Uterus (tissue), 4 donors: ENCODE measurements around the gene PTPRG. TPM values are rescaled to one million over a fixed set of nuclear protein-coding genes. Genes with fewer than 3 reads are reported as not detected.

Experiments used
- DNase-seq, 2 donors: peaks; one replicate each; pipeline ENCODE4 v3.0.0-alpha.2; 2019 to 2020
- H3K27ac ChIP-seq, 2 donors: fragments of 200-600 bp; sonication (generic); 1 replicate in 1 of 2; 2 replicates in 1 of 2; pipeline ENCODE4 v1.5.1; 2016 to 2018
- H3K27me3 ChIP-seq, 2 donors: fragments of 200-600 bp; sonication (generic); one replicate each; pipeline ENCODE4 v1.5.1; 2018 to 2019; ENCODE audit warnings: control low read depth in 1 of 2
- H3K36me3 ChIP-seq, 2 donors: fragments of 200-600 bp; sonication (generic); one replicate each; pipeline ENCODE4 v1.5.1; 2019; ENCODE audit warnings: control low read depth in 1 of 2
- H3K4me1 ChIP-seq, 2 donors: fragments of 200-600 bp; sonication (generic); one replicate each; pipeline ENCODE4 v1.5.1; 2018 to 2019; ENCODE audit warnings: control low read depth in 1 of 2
- H3K4me3 ChIP-seq, 2 donors: fragments of 200-600 bp; sonication (generic); 1 replicate in 1 of 2; 2 replicates in 1 of 2; pipeline ENCODE4 v1.5.1; 2018 to 2019; ENCODE audit warnings: mild to moderate bottlenecking in 1 of 2
- H3K9me3 ChIP-seq, 2 donors: fragments of 200-600 bp; sonication (generic); one replicate each; pipeline ENCODE4 v1.5.1; 2019; ENCODE audit warnings: control low read depth in 1 of 2
- POLR2A ChIP-seq, 2 donors: fragments of 450-650 bp; IDR thresholded peaks; one replicate each; pipeline ENCODE4 v1.6.1; 2016; ENCODE audit warnings: antibody characterized with exemption in 2 of 2, mild to moderate bottlenecking in 1 of 2, moderate library complexity in 1 of 2
- intact Hi-C: fragments of 100-400 bp; cut with DNase I; formaldehyde crosslinking; loops from one replicate; pipeline ENCODE4 v1.15.1; 2023; ENCODE audit warnings: low total_unique reads
- total RNA-seq, 4 donors: library from RNA; depleted of rRNA in 3 of 4; stranded (reverse); fragments of >200 nt in 3 of 4; gene quantifications; one replicate each; pipeline versions ENCODE4 v1.1.0 to v1.2.4, GENCODE V29; 2014 to 2023
- TF ChIP-seq, protein P1 (sequence below), 4 experiments: fragments of 200-600 bp in 2 of 4; fragments of 450-650 bp in 2 of 4; sonication (generic) in 2 of 4; IDR thresholded peaks; one replicate each; pipeline ENCODE4 v1.5.1; 2016 to 2019; ENCODE audit warnings: antibody characterized with exemption in 4 of 4, mild to moderate bottlenecking in 2 of 4, moderate library complexity in 1 of 4
- donor health status: DM: yes; HTN: yes; CAD: no.

PTPRG gene
- total RNA-seq, 4 donors from 2014 or later = 43.5 to 136 (median 62.6) TPM

DNA sequence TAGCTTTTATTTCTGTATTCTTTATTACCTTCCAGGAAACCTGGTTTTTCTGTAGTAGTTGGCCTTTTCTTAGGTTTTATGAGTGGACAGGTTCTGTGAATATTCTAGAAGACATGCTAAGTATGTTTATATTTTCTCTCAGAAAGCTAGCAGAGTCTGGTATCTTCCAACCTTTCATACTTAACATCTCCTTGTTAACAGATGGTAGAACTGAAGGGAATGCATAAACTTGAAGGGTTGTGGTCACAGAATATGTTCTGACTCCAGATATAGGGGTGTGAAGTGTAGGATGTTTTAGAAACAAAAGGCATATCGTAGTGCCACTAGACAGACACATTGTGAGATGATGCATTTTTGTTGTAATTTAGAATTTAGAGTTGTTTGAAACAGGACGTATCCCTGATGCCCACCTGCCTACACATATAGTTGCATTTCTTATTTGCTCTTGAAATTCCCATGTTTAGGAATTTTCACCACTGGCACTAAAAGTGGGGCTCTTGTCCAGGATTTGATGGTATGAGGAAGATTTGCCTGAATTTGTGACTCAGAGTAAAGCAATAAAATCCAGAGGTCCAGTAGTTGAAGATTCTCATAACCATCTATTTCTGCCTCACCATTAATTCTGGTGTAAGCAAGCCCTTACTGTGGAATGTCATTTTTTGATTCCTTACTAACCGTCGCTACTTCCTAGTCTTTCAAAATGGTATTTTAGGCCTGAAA is 537.4 kb downstream of the PTPRG start:
- H3K4me3 ChIP-seq = no peak overlapping the region
- peaks cover 0 to 6% of the 10 kb centered on the region in 2 donors for H3K4me1 ChIP-seq
- peak overlapping the region in 1 of 2 donors; percentile 49 for H3K27ac ChIP-seq
- no peaks in the 10 kb centered on the region for H3K27me3 ChIP-seq
- no peaks in the 10 kb centered on the region for H3K9me3 ChIP-seq
- TF ChIP-seq, protein P1, sequence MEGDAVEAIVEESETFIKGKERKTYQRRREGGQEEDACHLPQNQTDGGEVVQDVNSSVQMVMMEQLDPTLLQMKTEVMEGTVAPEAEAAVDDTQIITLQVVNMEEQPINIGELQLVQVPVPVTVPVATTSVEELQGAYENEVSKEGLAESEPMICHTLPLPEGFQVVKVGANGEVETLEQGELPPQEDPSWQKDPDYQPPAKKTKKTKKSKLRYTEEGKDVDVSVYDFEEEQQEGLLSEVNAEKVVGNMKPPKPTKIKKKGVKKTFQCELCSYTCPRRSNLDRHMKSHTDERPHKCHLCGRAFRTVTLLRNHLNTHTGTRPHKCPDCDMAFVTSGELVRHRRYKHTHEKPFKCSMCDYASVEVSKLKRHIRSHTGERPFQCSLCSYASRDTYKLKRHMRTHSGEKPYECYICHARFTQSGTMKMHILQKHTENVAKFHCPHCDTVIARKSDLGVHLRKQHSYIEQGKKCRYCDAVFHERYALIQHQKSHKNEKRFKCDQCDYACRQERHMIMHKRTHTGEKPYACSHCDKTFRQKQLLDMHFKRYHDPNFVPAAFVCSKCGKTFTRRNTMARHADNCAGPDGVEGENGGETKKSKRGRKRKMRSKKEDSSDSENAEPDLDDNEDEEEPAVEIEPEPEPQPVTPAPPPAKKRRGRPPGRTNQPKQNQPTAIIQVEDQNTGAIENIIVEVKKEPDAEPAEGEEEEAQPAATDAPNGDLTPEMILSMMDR (IDR thresholded peaks at IDR 0.05) = no peak
- no peak for TF ChIP-seq POLR2A (IDR thresholded peaks at IDR 0.05)
- intact Hi-C loops = no loop called here
- no peak for DNase-seq
- H3K36me3 ChIP-seq = no peaks in the 10 kb centered on the region

DNA sequence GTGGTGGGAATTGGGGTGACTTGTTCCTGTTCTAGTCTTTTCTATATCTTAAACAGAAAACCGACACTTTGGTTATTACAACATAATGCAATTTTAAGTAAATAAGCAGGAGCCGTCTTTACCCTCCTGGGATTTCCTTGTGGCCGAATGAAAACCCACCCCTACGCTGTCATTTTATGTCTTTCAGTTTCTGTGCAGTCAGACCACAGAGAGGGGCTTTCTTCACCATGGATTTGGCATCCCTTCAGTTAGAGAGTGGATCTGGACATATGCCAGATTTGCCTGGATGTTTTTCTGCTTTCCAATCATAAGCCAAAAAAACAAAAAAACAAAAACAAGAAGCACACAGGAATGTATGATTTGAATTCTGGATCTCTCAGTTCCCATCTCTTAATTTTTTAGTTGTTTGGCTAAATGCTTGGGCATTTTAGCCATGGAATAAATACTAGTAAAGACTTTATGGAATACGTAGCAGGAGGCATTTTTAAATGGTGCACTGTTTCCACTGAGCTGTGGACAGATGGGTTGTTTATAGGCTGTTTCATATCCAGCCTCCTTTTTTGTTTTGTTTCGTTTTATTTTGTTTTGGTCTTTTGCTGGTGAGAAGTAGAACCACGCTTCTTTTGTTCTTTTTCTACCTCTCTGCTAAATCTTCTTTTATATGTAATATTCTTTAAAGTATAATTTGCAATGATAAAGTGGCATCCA is 539.1 kb downstream of the PTPRG start:
- no peaks in the 10 kb centered on the region for H3K9me3 ChIP-seq
- peaks cover 4 to 6% of the 10 kb centered on the region in 2 donors for H3K4me1 ChIP-seq
- no peaks in the 10 kb centered on the region for H3K36me3 ChIP-seq
- DNase-seq = no peak
- TF ChIP-seq, protein P1 (IDR thresholded peaks at IDR 0.05) = no peak
- TF ChIP-seq POLR2A (IDR thresholded peaks at IDR 0.05) = no peak
- H3K4me3 ChIP-seq = no peak overlapping the region
- H3K27me3 ChIP-seq = no peaks in the 10 kb centered on the region
- peak overlapping the region; percentile 37 to 49 for H3K27ac ChIP-seq
- intact Hi-C loops = no loop called here

DNA sequence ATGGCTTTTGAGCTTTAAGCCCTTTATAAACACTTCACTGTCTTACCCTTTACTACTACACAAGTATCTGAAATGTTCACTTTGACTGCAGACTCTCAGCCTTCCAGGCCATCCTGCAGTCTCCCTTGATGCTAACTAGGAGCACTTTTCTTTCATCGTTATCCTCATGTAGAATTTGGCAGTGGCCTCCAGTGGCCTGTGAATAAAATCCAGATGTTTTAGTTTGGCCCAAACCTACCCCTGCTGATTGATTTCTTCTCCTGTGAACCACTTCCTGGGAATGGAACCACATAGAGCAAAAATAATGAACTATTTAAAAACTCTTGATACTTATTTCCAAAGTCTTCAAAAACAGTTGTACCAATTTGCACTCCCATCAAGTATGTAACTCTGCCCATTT is 540.1 kb downstream of the PTPRG start:
- Histone ChIP-seq H3K27me3 (no peaks in the 10 kb centered on the region), H3K9me3 (no peaks in the 10 kb centered on the region), H3K4me1 (peaks cover 4 to 6% of the 10 kb centered on the region in 2 donors), H3K36me3 (no peaks in the 10 kb centered on the region), H3K4me3 (no peak overlapping the region), H3K27ac (peak overlapping the region; percentile 37 to 49)
- no peak for TF ChIP-seq POLR2A (IDR thresholded peaks at IDR 0.05)
- TF ChIP-seq, protein P1 (IDR thresholded peaks at IDR 0.05) = no peak
- intact Hi-C loops = no loop called here
- DNase-seq = peak; percentile 32 to 43

DNA sequence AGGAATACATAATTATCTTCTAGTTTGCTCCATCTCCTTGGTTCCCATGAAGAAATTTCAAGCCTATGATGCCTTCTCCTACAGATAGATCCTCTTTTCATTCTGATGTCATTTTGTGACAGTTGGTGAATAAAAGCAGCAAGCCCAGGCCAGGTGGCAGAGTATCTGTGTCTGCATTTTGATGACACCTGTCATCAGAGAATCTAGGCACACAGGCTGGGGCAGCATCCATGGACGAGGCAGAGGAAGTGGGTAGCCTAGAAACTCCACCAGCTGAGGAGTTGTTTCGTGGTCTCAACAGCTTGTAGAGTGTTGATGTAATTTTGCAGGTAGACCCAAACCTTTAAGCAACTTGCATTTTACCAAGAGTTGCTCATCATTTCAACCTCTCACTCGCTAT is 542.2 kb downstream of the PTPRG start:
- DNase-seq = no peak
- no peak overlapping the region for H3K4me3 ChIP-seq
- H3K36me3 ChIP-seq = no peaks in the 10 kb centered on the region
- peak overlapping the region in 1 of 2 donors; percentile 49 for H3K27ac ChIP-seq
- peaks cover 4 to 6% of the 10 kb centered on the region in 2 donors for H3K4me1 ChIP-seq
- TF ChIP-seq, protein P1 (IDR thresholded peaks at IDR 0.05) = no peak
- TF ChIP-seq POLR2A (IDR thresholded peaks at IDR 0.05) = no peak
- H3K27me3 ChIP-seq = no peaks in the 10 kb centered on the region
- intact Hi-C loops = no loop called here
- H3K9me3 ChIP-seq = no peaks in the 10 kb centered on the region

DNA sequence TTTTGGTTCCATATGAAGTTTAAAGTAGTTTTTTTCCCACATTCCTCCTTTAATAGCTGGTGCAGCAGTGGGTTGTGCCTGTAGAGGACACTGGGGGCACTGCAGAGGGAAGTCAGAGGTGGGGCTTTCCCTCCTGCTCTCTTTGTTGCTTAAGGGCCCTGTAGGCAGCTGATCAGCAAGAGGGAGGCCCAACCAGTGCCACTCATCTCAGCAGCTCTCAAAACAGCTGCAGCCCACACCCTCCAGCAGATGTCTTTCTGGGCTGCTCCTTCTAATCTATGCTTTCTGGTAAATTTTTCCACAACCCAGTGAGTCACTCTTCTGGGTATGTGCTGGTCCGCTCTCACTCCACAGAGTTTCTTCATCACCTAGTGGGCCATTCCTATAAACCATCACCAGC is 548.2 kb downstream of the PTPRG start:
- Histone ChIP-seq H3K9me3 (no peaks in the 10 kb centered on the region), H3K27me3 (no peaks in the 10 kb centered on the region), H3K36me3 (no peaks in the 10 kb centered on the region), H3K4me1 (no peaks in the 10 kb centered on the region), H3K4me3 (no peak overlapping the region), H3K27ac (no peak overlapping the region)
- no peak for DNase-seq
- intact Hi-C loops = no loop called here
- TF ChIP-seq POLR2A (IDR thresholded peaks at IDR 0.05) = no peak
- TF ChIP-seq, protein P1 (IDR thresholded peaks at IDR 0.05) = no peak
